ENCODE results near the gene STAT5B.
A peak's percentile ranks its signal among the peaks of the same experiment; 100 is the strongest.

STAT5B gene

DNA sequence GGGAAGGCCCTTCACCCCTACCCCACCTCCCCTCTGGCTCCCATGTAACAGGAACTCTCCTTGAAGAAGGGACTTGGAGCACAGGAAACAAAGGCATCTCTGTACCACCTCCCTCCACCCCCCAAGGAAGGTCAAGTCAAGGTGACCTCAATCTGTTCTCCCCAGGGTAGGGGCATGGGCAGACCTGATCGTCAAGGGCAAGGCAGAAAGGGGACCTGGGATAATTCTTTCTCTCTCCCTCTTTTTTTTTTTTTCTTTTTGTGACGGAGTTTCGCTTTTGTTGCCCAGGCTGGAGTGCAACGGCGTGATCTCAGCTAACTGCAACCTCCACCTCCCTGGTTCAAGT is 7.8 kb upstream of the STAT5B start:
- no peak for DNase-seq

DNA sequence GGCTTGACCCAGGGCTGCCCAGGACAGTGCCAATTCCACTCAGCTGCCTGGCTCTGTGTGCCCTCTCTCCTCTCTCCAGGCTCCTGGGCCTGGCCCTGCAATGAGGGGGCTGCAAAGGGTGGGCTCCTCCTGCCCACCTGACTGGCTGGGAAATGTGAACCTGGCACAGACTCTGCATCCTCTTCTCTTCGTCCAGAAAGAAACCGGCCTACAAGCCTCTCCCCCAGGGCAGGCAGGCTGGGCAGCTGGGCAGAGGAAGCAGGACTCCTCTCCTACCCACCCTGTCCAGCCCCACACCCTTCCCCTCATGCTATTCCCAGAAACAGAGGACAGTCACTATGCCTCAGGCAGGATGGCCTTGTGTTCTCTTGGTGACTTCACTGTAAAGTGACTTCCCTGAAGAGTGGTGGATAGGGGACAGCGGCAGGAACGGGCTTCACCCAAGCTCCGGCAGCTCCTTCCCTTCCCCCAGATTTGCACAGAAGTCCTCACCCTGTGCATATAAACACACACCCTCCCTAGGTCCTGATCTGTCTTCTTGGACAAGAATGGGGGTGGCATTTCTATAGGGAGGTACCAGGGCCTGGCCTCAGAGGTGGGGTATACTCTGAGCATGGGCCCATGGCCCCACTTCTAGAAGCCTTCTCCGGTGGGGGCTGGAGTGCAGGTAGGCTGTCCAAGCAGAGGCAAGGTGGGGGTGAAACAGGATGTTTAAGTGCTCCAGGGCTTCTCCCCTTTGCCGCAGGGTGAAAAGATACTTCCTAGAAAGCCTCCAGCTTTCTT is 7.2 kb upstream of the STAT5B start:
- DNase-seq: no peak

DNA sequence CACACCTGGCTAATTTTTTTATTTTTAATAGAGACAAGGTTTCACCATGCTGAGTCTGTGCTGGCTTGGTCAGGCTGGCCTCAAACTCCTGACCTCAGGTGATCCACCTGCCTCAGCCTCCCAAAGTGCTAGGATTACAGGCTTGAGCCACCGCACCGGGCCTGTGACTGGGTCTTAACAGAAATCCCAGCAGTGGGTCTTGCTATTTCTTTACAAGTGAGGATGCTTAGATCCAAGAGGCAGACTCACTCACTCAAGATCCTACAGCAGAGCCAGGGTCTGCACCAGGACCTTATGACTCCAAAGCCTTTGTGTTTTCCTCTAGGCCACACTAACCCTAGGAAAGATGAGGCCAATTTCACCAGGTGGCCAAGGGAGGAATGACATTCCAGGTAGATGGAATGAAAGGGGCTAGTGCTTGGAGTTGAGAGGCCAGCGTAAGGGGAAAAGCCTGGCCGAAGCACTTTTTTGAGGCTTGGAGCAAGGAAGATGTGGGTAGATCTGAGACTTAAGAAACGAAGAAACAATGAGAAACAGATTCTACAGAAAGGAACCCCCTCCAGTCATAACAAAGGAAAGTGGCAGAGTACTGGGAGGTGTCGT is 6.4 kb upstream of the STAT5B start:
- no peak for DNase-seq

DNA sequence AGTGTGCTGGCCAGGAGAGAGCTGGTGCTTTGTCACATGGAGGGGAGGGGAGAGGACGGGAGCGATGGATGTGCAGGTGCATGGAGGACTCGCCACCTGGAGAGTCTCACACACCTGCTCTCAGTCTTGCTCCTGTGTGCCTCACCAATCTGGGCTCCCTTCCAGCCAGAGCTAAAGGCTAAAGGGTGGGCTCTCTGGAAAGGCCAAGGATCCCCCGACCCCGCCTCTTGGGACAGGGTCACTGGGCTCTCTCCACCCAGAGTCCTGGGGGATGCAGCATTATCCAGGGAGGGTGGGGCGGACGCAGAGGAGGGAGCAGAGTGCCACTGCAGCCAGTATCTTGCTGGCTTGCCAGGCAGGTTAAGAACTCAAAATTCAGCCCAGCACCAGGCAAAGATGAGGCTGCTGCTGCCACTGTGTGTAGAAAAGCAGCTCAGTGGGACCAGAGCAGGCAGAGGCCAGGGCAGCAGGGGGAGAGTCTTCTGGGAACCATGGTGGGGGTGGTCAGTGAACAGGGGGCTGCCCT is 5.4 kb upstream of the STAT5B start:
- no peak for DNase-seq

DNA sequence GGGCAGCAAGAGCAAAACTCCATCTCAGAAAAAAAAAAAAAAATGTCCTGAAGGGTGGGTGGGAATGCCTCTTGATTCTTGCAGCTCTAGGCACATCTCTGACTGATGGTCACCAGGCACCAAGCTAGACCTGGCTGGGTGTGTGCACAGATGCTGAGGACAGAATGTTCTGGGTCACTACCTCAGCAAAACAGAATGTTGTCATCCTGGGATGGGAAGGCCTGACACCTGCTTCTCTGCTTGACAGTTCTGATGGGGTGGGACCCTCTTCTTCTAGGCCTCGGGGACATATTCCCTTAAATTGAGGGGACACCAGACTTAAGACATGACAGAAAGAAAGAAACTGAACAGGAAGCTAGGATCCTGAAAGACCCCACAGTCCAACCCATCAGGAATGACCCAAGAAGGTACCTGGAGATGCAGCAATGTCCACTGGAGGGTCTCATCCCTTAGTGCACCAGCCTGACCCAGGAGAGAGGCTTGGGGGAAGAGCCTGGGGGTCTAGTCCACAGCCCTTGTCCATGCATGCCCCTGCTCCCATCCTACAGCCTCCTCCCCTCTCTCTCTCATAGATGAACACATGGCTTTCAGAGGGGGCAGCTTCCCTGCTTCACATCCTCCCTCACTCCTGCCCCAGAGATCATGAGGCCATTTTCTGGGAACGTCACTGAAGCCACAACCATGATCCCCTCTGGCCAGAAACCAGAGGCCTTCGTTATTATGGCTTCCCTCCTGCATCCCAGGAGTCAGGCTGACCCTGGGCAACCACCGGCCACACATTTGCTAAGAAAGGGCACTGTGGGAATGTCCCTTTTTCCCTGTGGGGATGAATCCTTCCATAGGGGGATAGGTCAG is 3.8 kb upstream of the STAT5B start:
- DNase-seq: no peak

DNA sequence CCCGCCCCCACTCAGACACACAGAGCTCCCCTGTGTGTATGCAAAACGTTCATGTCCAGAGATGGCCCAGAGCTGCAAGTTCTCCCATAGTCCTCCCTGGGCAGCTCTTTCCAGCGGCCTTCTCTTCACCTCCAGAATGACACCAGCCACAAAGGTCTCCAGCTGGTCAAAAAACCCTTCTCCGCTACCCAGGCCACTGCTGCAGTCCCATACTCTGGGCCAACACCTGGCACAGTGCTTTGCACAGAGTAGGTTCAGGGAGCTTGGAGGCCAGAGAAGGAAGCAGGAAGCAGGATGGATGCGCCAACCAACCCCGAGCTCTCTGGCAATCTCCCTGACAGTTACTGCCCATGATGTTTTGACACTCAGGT is 1.1 kb upstream of the STAT5B start:
- no peak for DNase-seq

DNA sequence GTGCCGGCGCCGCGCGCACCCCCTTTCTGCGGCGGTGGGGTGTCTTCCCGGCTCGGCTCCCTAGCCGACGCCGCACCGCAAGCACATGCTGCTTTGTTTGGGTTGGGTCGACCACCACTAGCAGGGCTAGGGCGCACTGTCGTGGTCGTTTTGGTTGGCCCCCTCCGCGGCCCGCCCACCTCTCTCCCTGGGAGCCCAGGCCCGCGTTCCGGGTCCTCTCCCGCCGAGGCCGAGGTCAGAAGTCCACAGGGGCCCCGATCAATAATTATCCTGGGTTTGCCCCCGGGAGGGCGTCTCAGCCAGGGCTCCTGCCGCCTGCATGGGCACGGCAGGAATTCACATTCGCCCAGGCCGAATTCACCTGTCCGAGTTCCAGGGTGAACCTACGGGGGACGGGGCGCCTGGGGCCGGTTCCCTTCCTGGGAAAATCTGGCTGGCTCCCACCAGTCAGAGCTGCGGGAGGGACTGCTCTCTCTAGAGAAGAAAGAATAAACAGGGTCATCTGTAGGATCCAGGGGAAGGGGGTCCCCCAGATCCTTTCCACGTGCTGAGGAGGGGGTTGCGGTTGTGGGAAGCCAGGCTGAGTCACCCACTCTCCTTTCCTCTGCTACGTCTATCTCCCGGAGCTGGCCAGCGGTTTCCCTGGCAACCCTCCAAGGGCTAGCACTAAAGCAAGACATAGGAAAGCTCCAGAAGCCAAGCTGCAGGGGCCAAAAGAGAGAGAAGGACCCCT is 584 bp upstream of the STAT5B start:
- peak; percentile 33 for DNase-seq

DNA sequence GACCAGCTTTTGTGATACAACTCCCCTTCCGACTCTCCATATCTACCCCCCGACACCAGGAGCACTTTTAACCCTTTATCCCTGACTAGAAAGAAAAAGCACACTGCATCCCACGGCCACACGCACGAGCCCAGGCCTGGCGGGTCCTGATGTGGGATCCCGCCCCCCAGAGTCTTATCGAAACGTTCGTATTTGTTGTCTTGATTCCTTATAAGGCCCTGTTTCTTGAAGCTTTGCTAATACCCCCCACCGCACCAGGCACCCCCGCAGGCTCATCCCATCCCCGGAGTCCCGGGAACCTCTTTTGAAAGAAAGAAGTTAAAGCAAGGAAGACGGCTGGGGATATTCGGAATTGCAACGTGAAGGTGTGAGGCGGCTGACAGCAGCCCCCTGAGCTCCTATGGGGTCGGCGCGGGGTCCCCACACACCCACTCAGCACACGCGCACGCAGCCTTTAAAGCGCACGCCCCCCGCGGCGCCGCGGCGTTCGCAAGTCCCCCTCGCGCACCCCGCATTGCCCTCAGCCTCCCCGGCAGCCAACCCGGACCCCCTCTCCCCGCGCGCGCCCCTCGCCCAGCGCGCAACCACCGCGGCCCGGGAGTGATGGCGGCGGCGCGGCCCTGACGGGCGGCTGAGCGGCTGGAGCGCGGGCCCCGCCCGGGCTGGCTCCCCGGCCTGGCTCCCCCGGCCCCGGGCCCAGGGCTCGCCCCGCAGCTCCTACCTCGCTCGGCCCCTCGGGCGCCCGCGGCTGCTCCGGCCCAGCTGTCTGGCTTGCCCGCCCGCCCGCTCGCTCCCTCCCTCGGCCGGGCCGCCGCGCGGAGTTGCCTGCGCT is 448 bp downstream of the STAT5B start:
- no peak for DNase-seq

DNA sequence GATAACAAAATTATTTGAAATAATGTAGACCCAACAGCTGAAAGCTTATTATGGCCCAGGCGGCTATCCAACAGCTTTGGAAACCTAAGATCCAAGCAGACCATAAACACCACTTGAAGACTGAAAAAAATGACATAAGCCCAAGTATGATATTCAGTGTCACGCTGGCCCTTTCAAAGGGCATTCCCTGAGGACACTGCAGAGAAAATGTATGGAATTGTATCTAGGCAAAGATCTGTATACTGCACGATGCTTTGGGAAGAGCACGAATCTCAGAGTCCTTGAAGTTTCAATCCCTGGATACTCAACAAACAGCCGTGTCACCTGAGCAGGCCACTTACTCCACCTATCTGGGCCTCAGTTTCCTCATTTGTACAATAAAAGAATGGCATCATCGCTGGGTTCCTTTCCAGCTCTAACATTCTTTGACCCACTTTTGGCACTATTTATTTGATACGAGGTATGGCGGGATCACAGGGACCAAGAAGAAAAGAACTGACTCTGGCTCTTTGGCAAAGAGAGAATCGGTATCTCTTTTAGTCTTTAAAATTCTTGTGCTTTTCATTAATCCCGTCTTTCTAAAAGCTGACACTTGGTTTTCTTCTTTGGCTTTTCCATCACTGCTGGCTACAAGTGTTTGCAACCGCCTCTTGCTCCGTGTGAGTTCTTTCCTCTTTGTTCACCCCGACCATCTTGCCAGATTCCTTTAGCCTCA is 1.2 kb downstream of the STAT5B start:
- no peak for DNase-seq

DNA sequence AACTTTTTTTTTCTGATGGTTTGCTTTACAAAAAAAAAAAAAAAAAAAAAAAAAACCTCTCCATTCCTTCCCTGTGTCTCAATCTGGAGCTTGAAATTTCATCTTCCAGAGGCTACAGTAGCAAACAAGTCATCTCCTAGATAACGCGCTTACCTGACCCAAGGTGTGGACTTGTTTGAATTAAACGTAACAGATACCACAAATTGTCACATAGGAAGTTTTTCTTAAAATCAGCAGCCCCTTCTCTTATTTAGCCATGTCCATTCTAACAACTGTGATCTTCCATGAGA is 2.0 kb downstream of the STAT5B start:
- no peak for DNase-seq

GRCh38 chr17:42273474-42274252 is 2.5 kb downstream of the STAT5B start:
- DNase-seq: no peak

DNA sequence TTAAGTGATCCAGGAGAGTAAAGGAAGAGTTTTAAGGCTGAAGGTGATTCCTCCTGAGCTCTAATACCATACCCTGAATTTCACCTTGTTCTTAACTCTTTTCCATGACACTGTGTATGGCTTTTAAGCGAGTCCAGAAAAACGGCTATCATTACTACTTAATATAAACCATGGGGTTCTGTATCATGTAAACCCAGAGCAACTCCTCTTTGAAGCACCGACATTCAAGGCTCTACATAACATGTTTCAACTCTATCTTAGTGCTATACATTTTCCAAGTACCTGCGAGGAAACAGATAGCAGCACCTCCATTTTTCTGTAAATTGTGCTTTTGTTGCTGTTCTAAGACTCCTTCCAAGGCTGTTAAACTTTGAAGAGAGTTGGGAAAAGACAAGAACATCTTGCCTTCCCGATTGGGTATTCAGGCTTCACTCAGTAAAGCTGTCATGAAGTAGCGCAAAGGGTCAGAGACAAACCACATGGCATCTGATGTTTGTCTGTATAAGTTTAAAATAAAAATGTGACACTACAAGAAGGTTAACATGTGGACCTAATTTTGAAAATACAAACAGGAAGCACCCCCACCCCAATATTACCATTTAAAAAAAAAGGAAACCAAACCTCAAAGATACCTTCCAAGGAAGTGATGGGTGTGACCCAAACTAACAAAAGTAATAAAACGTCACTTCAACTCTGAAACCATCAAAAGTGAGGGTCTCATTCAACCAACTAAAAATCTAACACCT is 3.9 kb downstream of the STAT5B start:
- no peak for DNase-seq

GRCh38 chr17:42271779-42272035 is 4.5 kb downstream of the STAT5B start:
- no peak for DNase-seq

DNA sequence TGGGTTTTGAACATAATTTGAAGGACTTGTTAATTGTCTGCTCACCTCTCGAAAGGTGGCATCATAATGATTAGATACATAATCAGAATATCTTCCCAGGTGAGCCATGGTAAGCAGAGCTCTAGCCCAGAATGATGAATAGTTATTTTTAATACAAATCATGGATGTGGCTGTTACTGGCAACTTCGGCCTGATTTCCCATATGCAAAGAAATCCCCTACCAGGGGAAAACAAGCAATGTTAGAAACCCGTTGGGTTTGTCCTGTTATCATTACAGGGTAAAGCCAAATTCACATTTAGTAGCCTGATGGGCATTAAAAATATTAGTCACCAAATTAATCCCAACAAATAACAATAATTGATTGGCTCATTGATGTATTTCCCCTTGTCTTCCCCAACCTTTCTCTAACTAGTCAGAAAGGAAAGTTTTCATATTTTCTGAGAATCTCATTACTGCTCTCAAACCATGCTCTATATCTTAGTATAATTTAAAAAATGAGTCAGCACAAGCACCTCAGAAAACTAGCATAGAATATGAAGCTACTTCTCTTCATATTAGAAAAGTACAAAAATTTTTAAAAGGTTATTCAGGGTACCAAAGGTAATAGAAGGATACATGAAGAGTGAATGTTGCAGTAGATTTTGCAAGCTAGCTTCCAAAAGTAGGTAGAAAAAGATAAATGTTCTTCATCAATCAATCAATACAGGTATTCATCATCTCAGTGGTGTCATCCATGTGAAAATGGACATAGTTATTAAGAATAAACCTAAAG is 5.0 kb downstream of the STAT5B start:
- no peak for DNase-seq

DNA sequence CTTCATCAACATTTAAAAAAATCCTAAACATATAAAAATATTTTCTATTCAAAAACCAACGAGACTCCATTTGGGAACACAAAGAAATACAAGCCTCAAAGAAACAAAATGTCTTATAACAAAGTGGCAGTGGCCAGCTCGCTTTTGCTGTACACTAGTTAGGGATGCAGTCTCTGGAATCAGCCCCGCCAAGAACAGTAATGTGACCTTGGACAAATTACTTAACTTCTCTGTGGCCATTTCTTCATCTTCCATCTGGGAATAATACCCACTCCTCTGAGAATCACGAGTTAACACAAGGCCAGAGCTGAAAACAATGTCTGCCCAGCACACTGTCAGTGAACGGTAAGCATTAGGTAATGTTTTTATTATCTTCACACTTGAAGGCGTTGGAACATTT is 5.6 kb downstream of the STAT5B start:
- DNase-seq: no peak

- DNase-seq: no peak
These were observed 6.0 kb downstream of the STAT5B start for GRCh38 chr17:42270170-42270535.

- no peak for DNase-seq
These were observed 8.0 kb downstream of the STAT5B start for GRCh38 chr17:42268236-42268635.

GRCh38 chr17:42266918-42267766 is 9.0 kb downstream of the STAT5B start:
- no peak for DNase-seq

GRCh38 chr17:42266462-42266861 is 9.7 kb downstream of the STAT5B start:
- no peak for DNase-seq
